ENCODE measurements around the gene SHISA5.

GRCh38 chr3:48418651-48419050 lies 85.3 kb downstream of the SHISA5 start:
- TF ChIP-seq CTCF (IDR thresholded peaks at IDR 0.05; ENCODE audit: control extremely low read depth in 1 of 3, insufficient read depth in 1 of 3, low read depth in 1 of 3, low read length in 3 of 3) (no peak), POLR2A (IDR thresholded peaks at IDR 0.05; ENCODE audit: control extremely low read depth in 1 of 2, low read depth in 2 of 2, low read length in 2 of 2) (no peak), EZH2 (IDR thresholded peaks at IDR 0.05; ENCODE audit: low read depth, low read length, severe bottlenecking) (no peak), TBP (IDR thresholded peaks at IDR 0.05; ENCODE audit: low read depth, low read length) (no peak), RAD21 (IDR thresholded peaks at IDR 0.05 in 1 of 2, conservative IDR thresholded peaks at IDR 0.05 in 1 of 2; ENCODE audit: low read depth in 2 of 2, low read length in 2 of 2) (no peak), CEBPB (IDR thresholded peaks at IDR 0.05; ENCODE audit: low read depth, low read length) (no peak), SP1 (IDR thresholded peaks at IDR 0.05; ENCODE audit: low read depth, low read length) (no peak), ZNF274 (IDR thresholded peaks at IDR 0.05; ENCODE audit: borderline replicate concordance, extremely low read depth, low read length) (no peak), SUZ12 (IDR thresholded peaks at IDR 0.05; ENCODE audit: low read length) (no peak), POLR2AphosphoS5 (IDR thresholded peaks at IDR 0.05; ENCODE audit: low read depth, low read length) (no peak), EP300 (IDR thresholded peaks at IDR 0.05; ENCODE audit: borderline replicate concordance in 1 of 2, low read depth in 2 of 2, low read length in 2 of 2) (no peak), TCF12 (IDR thresholded peaks at IDR 0.05; ENCODE audit: low read depth, low read length) (no peak)

Measured in H1 (cell line).